Uterus (tissue), 2 donors: Measurements from ENCODE around the gene SDCCAG8.

Experiments
- CTCF ChIP-seq, 4 experiments: fragments of 200-600 bp in 2 of 4; fragments of 450-650 bp in 2 of 4; sonication (generic) in 2 of 4; IDR thresholded peaks; one replicate each; pipeline ENCODE4 v1.5.1; 2016 to 2019; ENCODE audit warnings: antibody characterized with exemption in 4 of 4, mild to moderate bottlenecking in 2 of 4, moderate library complexity in 1 of 4
- POLR2A ChIP-seq, 2 donors: fragments of 450-650 bp; IDR thresholded peaks; one replicate each; pipeline ENCODE4 v1.6.1; 2016; ENCODE audit warnings: antibody characterized with exemption in 2 of 2, mild to moderate bottlenecking in 1 of 2, moderate library complexity in 1 of 2

- TF ChIP-seq POLR2A (IDR thresholded peaks at IDR 0.05) (no peak), CTCF (IDR thresholded peaks at IDR 0.05) (no peak)
These were observed 5.7 kb upstream of the SDCCAG8 start for GRCh38 chr1:243250102-243250501.
